NB4 (cell line): ENCODE results near the gene GJA1.
"Not testable (repeated sequence)": the region's sequence is repeated elsewhere in the genome, so short reads cannot be mapped to it uniquely, and the experiment has no call there.

ENCODE experiments used
- CTCF ChIP-seq: IDR thresholded peaks from one replicate; pipeline ENCODE4 v1.5.1; 2012; ENCODE audit warnings: low read depth, low read length
- MAX ChIP-seq: IDR thresholded peaks from 2 replicates; pipeline ENCODE4 v1.6.1; 2011; ENCODE audit warnings: low read depth, low read length
- MYC ChIP-seq: IDR thresholded peaks from 2 replicates; pipeline ENCODE4 v1.6.1; 2011; ENCODE audit warnings: low read depth, low read length
- POLR2A ChIP-seq: IDR thresholded peaks from 2 replicates; pipeline ENCODE4 v1.6.1; 2011; ENCODE audit warnings: mild to moderate bottlenecking; ENCODE audit not compliant: insufficient read length; ENCODE audit errors: extremely low read depth

GRCh38 chr6:121447746-121448145 is 12.3 kb downstream of the GJA1 start:
- not testable (repeated sequence) for TF ChIP-seq POLR2A, CTCF, MYC, MAX
